Measurements from ENCODE around the gene LRG1.
"Not testable (repeated sequence)": the region's sequence is repeated elsewhere in the genome, so short reads cannot be mapped to it uniquely, and the experiment has no call there.

Gene LRG1

DNA sequence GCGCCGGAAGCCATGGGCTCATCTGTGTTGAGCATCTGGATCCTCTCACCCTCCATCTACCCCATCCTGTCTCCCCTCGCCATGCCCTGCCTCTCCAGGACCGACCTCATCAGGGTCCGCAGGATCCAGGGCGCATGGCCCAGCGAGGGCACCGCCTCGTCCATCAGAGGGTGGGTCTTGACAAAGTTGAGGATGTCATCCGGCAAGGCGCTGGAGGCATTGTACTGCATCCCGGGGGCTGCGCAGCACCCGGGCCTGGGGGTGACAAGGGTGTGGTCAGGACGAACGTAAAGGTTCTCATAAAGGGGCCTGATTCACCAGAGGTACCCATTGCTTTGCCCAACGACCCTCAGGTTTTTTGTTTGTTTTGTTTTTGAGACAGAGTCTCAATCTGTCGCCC, 10.2 kb upstream of the LRG1 start:
- DNase-seq, result no peak

DNA sequence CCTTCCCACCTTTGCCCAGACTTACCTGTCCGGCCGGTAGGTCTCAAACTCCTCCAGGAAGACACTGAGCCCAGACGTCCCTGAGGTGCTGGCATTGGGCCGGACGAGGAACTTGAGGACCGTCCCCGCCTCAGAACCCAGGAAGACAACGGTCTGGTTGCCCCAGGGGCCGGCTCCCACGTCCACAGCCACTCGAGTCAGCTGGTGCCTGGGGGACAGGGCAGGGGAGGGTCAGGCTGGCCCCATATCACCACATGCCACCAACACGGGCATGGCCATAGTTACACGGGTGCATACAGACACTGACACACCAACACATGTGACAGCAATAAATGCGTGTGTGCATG, 8.4 kb upstream of the LRG1 start:
- DNase-seq, result no peak

DNA sequence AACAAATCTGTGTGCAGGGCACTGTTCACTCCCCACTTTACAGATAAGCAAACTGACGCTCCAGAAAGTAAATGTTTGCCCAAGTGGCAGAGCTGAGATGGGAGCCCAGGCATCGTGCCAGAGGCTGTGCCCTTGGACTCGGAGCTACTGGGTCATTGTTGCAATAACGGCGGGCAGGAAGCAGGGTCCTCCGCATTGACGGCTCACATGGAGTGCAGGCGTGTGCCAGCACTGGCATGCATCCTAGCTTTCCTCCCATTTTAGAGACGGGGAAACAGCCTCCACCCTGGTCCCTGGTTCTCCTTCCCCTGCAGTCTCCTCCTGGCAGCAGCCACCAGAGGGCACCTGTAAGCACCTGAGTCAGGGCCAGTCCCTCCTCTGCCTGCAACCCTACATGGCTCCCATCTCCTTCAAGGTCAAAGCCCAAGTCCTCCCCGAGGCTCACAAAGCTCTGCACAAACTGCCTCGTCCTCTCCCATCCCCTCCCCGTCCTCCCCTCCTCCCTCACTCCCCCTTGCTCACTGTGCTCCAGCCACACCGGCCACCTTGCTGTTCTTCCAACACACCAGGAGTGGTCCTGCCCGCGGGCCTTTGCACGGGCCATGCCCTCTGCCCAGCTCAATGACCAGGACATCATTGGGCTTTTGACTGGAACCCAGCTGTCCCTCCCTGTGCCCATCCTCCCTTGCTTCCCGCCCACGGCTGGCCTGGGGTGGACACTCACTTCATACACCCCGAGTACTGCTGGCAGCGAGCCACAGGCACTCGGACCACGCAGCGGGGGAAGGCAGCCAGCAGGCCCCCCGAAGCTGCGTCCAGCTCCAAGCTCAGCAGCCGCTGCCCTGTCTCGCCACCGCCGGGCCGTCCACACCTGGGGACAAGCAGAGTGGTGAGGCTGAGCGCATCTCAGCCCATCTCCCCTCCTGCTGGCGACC, 7.7 kb upstream of the LRG1 start:
- no peak for DNase-seq

DNA sequence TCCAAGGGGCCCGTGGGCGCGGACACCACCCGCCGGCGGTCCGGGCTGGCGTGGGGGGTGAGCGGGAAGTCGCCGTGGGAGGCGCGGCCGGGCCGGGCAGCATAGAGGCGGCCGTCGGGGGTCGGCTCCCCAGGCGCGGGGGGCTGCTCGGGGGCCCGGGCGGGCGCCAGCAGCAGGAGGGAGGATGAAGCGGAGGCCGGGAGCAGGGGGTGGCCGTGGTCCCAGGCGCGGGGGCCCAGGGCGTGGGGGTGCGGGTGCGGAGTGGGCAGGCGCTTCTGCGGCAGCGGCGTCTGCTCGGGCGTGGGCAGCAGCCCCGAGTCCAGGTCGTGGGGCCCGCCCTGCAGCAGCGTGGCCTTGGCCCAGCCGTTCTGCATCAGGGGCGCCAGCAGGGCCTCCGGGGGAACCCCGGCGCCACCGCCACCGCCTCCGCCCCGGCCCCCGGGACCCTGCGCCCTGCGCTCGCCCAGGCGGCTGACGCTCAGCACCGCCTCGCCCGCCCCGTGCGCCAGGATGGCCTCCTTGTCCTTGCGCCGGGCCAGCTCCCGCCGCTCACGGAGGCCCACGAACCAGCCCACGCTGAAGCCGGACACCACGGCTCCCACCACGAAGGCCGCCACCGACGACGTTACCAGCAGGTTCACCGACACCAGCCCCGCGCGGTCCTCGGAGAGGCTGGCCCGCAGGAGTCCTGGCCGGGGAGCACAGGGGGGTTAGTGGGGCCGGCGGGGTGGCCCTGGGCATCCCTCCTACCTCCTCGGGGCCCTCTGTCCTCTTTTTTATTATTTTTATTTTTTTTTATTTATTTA, 4.2 kb upstream of the LRG1 start:
- no peak for DNase-seq

DNA sequence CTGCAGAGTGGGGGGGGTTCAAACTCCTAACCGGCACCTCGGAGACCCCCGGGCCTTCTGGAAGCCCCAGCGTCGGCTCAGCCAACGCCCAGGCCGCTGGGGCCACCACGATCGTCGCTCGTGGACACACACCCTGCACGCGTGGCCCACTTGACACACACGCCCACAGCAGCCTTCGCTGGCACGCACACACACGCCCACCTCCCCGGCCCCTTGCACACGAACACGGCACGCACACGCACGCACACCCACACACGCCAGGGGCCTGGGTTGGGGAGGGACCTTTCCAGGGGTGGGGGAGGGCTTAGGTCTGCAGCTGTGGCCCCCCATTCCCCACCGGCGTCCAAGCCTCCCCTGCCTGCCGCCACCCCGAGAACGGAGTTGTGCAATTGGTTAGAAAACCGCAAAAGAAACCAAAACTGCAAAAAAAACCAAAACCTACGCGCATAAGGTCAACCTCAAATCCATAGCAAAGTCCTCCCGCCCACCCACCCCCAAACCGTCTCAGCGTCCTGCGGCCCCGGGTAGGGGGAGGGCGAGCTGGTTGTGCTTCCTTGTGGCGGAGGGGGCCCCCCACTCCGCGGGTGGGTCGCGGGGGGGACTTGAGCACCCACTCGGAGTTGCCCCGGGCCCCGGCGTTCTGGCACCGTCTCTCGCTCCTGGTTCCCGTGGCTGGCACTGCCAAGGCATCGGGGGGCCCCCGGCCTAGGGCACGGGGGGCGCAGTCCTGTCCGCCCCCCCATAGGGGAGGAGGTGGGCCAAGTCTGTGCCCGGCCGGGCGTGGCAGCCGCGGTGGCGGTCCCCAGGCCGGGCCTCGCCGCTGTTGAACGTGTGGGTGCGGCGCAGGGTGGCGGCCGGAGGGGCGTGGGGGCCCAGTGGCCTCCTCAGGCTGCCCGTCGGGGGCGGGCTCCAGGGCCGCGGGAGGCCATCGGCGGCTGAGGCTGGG, 3.3 kb upstream of the LRG1 start:
- no peak for DNase-seq

DNA sequence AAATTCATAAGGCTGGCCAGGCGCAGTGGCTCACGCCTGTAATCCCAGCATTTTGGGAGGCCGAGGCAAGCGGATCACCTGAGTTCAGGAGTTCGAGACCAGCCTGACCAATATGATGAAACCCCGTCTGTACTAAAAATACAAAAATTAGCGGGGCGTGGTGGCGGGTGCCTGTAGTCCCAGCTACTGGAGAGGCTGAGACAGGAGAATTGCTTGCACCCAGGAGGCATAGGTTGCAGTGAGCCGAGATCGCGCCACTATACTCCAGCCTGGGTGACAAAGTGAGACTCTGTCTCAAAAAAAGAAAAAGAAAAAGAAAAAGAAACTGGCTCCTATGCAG, 1.9 kb upstream of the LRG1 start:
- DNase-seq, result not testable (repeated sequence)

DNA sequence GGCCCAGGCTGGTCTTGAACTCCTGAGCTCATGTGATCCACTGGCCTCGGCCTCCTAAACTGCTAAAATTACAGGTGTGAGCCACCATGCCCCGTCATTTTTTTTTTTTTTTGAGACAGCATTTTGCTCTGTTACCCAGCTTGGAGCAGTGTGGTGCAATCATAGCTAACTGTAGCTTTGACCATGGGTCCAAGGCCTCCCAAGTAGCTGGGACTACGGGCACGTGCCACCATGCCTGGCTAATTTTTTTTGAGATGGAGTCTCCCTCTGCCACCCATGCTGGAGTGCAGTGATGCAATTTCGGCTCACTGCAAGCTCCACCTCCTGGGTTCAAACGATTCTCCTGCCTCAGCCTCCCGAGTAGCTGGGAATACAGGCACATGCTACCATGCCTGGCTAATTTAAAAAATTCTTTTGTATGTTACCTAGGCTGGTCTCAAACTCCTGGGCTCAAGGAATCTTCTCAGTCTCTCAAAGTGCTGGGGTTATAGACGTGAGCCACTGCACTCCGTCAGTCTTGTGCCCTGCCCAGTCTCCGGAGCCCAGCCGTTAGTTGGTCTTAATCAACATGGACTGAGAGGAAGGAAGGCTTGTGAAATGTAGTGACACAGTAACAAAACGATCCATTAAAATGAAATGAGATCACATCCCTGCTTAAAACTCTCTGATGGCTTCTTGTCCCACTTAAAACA, 1.4 kb upstream of the LRG1 start:
- DNase-seq, result no peak

DNA sequence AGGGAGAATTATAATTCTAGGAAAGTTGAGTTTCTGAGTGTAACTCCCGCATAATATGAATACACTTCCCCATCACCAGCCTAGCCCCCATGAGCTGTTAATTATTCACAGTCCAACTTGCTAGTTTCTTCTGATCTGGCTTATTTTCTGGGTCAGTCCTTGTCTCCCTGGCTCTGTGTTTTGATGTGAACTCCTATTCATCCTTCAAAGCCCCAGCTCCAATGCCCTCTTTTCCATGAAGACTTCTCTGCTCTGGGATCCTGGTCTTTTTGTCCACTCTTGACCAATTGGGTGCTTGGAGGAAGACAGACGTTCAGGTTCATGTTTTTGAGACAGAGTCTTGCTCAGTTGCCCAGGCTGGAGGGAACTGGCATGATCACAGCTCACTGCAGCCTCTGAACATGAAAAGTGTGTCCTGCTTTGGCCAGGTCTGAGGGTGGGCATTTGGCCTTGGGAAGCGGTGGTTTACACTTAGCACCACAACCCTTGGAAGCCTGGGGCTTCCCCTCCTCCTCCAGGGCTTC, 605 bp downstream of the LRG1 start:
- no peak for DNase-seq

DNA sequence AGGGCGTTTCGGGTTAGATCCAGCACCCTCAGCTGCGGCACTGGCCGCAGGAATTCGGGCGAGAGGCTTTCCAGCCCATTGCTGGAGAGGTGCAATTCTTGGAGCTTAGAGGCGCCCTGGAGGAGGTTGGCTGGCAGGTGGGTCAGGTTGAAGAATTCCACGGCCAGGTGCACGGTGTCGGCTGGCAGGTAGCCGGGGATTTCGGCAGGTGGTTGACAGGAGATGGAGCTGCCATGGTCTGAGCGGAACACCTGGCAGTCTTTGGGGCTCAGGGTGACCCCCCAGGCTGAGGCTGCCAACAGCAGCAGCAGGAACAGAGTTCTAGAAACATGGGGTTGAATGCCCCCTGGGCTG, 1.3 kb downstream of the LRG1 start:
- no peak for DNase-seq

DNA sequence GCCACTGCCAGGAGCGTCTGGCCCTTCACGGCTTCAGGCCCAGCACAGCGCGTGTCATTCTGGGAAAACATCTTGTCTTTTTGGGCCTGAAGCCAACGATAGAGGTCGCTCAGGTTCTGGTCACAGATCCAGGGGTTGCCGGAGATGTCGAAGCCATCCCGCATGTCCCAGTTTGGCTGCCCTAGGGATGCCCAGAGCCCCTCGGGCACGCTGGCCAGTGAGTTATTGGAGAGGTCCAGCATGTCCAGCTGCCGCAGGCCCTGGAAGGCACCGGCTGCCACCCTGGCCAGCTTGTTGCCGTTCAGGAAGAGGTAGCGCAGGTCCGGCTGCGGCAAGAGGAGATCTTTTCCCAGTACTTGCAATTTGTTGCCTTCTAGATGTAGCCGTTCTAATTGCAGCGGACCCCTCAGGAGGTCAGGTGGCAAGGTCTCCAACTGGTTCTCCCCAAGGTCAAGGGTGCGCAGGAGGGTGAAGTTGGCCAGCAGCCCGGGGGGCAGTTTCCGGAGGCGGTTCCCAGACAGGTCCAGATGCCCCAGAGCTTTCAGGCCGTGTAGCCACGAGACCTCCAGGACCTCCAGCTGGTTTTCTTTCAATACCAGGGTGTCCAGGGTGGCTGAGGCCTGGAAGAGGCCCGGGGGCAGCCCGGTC, 1.8 kb downstream of the LRG1 start:
- DNase-seq, result no peak

DNA sequence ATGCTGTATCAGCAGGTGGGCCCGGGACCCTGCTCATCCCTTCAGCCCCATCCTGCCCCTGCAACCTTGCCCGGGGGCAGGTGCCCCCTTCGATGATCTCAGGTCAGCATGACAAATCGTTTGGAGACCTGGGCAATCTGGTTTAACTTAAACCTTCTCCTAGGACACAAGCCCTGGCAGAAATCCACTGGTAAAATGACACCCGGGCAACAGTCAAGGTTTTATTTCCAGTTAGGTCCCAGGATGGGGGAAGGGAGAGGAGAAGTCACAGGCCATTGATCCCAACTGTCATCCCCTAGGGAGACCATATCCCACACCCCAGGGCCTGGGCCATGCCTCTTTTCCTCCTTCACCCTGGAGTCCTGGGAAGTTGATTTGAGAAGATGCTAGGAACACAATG, 3.0 kb downstream of the LRG1 start:
- no peak for DNase-seq

DNA sequence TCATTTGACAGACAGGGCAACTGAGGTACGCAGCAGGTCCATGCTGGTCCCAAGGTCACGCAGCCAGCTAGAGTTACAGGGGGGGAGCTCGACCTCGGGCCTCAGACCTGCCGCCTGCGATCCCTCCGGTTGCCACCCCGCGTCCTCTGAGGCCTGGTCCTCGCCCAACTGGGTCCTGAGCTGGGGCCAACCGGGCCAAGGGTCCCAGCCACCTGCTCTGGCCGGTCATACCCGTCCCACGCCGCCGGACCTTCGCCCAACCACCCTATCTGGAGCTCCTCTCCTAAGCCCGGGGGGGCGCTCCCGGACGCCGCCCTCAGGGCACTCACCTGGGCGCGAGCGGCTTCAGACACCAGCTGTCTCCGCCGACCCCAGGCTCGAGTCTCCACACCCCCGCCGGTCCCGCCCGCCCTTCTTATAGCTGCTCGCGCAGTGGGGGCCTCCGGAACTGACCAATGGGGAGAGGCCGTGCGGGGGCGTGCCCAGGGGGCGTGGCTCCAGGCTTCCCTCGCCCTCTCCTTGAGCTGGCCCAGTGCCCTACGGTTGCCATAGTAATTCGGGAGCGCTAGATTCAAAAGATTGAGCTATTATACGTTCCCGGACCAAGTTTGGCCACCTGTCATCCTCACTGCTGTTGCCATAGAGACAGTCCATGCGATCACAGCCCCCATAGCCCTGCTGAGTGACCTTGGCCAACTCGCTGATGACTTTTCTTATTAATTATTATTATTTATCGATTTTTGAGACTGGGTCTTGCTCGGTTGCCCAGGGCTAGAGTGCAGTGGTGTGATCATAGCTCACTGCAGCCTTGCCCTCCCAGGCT, 4.8 kb downstream of the LRG1 start, which contains the start of gene PLIN5:
PLIN5 (minus strand) TSS at position 389 of the 823 bp plus-strand sequence. CDS start 1,150 bp downstream, outside the sequence.
- DNase-seq, result no peak

DNA sequence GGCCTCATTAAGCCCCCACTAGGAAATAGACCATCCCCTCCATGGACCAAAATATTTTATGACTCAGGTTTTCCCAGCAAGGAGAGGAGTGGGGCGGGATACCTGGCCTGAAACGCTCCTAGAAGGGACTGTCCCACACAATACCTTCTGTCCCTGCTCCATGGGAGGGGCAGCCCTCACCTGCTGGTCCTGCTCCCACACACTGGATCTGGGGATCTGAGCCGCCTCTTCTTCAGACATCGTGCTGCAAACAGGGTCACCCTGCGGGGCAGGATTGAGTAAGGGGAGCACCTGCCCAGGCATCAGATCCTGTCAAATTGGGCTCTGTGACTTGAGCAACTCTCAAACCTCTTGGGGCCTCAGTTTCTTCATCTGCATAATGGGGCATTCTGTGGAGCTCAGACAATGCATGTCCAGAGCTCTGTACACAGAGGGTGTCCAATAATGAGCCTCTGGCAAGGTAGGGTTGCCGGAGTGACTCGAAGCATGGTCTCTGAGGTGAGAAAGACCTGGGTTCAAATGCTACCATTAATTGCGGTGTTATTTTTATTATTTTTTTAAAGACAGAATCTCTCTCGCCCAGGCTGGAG, 5.9 kb downstream of the LRG1 start:
- DNase-seq, result no peak

DNA sequence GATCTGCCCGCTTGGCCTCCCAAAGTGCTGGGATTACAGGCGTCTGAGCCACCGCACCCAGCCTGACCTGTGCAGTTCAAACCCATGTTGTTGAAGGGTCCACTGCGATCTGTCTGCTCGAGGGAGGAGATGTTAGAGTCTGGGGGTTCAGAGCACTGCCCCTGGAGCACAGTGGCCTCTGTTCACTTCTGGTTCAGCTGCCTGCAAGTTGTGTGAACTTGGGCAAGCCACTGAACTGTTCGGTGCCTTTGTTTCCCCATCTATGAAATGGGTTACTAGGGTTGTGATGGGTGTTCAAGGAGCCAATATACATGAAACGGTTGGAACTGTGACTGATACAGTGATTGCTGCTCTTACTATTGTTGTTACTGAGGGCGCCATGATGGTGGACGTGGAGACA, 6.5 kb downstream of the LRG1 start:
- DNase-seq, result no peak

DNA sequence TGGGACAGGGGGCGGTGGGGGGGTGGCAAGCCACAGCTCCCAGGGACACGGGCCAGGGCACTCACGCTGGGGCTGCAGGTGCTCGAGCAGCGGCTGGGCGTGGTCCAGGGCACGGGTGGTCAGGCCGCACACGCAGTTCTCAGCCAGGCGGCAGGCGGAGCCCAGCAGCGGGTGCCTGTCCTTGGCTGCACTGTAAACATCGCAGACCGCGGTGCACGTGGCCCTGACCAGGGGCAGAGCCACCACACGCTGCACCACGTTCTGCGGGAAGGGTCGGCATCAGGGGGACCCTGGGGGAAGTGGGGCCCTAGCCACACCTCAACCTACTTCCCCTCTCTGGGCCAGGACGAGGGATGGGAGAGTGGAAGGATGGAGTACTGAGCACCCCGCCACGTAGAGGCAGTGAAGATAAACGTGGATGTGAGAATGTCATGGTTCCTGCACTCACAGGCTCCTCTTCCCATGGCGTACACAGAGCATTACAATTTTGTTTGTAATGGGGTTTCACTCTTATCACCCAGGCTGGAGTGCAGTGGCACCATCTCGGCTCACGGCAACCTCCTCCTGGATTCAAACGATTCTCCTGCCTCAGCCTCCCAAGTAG, 8.2 kb downstream of the LRG1 start:
- no peak for DNase-seq

DNA sequence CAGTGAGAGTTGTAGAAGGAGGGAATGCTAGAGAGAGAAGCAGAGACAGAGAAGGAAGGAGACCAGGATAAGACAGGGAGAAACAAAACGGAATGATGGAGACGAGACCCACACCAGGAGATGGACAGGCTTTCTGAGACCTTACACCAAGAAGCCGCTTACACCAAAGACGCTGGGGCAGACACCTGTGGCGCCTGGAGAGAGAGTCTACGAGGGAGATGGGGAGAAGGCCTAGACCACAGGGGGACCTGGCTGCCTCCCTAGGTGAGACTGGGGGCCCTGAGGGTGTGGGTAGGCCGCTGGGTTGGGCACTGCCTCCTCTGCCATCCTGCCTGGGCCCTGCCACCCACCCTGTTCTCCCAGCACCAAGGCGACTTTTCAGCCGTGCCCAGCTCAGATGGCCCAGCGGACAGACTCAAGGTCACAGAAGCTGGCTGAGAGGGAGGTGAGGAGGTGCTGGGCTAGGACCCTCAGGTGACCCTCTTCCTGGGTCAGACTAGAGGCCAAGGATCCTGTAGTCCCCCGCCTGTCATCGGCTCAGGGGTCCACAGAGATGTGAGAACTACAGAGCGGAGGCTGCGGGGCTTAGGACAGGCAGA, 9.8 kb downstream of the LRG1 start:
- DNase-seq, result no peak

DNA sequence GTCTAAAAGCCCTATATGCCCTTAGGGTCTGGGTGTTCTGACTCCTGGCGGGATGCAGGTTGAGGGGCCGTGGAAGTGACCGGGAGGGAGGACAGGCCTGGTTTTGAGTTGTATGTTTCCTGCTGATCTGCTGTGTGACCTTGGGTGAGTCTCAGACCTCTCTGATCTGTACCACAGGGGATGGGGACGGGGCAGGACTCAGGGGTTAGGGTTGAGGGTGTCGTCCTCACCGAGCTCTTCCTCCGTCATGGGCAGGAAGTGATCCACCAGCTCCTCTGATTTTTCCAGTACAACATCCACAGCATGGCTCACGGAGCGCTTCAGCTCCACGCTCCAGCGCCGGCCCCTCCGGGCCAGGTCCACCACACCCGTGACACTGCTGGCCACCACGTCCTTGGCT, 11.0 kb downstream of the LRG1 start:
- no peak for DNase-seq

DNA sequence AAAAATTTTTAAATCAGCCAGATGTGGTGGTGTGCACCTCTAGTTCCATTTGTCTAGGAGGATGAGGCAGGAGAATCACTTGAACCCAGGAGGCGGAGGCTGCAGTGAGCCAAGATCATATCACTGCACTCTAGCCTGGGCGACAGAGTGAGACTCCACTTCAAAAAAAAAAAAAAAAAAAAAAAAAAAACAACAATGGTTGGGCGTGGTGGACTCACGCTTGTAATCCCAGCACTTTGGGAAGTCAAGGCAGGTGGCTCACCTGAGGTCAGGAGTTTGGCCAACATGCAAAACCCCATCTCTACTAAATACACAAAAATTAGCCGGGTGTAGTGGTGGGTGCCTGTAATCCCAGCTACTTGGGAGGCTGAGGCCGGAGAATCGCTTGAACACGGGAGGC, 12.5 kb downstream of the LRG1 start:
- not testable (repeated sequence) for DNase-seq

DNA sequence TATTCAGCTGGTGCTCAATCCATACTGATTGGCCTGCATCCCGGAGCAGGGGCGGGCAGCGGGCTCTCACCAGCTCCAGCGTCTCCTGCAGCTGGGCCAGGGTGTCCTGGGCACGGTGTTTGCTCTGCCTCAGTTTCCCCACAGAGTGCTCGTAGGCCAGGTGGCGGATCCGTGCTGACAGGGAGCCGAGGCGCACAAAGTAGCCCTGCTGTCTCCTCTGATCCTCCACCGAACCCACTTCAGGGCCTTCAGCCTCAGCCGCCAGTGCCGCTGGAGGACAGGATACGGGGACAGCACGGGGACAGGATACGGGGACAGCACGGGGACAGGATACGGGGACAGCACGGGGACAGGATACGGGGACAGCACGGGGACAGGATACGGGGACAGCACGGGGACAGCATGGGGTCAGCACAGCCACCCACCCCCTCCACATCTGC, 14.3 kb downstream of the LRG1 start:
- DNase-seq, result no peak

Measured in amniotic stem cell (primary cell).